ENCODE data around the gene DMC1. TPM values are rescaled to one million over a fixed set of nuclear protein-coding genes. Genes with fewer than 3 reads are reported as not detected.

Gene DMC1
- total and polyA plus RNA-seq, 11 donors = 0.12 to 2.4 (median 0.51) TPM

GRCh38 chr22:38489142-38489541 is 80.8 kb downstream of the DMC1 start:
- DNase-seq (no peak), ATAC-seq (no peak)
- no peak for TF ChIP-seq CTCF (IDR thresholded peaks at IDR 0.05)
- TF ChIP-seq POLR2A (IDR thresholded peaks at IDR 0.05) = no peak
- H3K27me3 ChIP-seq = no peaks in the 10 kb centered on the region
- intact Hi-C loops (cut with DNase I) = no loop called here
- peaks cover 7 to 100% (median 100%) of the 10 kb centered on the region in 9 donors for H3K36me3 ChIP-seq
- WGBS, 4 donors = 90 to 92% (median 92%) methylated on average over 17 of the region's 17 CpGs
- peak overlapping the region in 4 of 12 donors; percentile 6 to 78 (median 43) for H3K27ac ChIP-seq
- H3K4me1 ChIP-seq = peaks cover 4 to 40% (median 20%) of the 10 kb centered on the region in 12 donors
- H3K4me3 ChIP-seq = no peak overlapping the region
- no peaks in the 10 kb centered on the region for H3K9me3 ChIP-seq

- peaks cover 0 to 100% (median 100%) of the 10 kb centered on the region in 9 donors for H3K36me3 ChIP-seq
- no peaks in the 10 kb centered on the region for H3K9me3 ChIP-seq
- H3K27ac ChIP-seq = no peak overlapping the region
- H3K27me3 ChIP-seq = no peaks in the 10 kb centered on the region
- 85 to 87% (median 86%) methylated on average over 6 of the region's 6 CpGs for WGBS, 4 donors
- ATAC-seq (no peak), DNase-seq (no peak)
- no peak overlapping the region for H3K4me3 ChIP-seq
- peaks cover 4 to 40% (median 20%) of the 10 kb centered on the region in 12 donors for H3K4me1 ChIP-seq
- no peak for TF ChIP-seq CTCF (IDR thresholded peaks at IDR 0.05)
- TF ChIP-seq POLR2A (IDR thresholded peaks at IDR 0.05) = no peak
- intact Hi-C loops (cut with DNase I) = no loop called here
Measured at GRCh38 chr22:38487946-38488345, 82.0 kb downstream of the DMC1 start.

- WGBS, 4 donors = 56 to 64% (median 59%) methylated on average over 5 of the region's 5 CpGs
- no peak overlapping the region for H3K27ac ChIP-seq
- DNase-seq (no peak), ATAC-seq (peak in 2 of 4 donors; percentile 37 to 67)
- H3K4me1 ChIP-seq = peaks cover 0 to 28% (median 9%) of the 10 kb centered on the region in 12 donors
- no peak overlapping the region for H3K4me3 ChIP-seq
- peaks cover 0 to 100% (median 100%) of the 10 kb centered on the region in 9 donors for H3K36me3 ChIP-seq
- H3K27me3 ChIP-seq = no peaks in the 10 kb centered on the region
- H3K9me3 ChIP-seq = no peaks in the 10 kb centered on the region
- no peak for TF ChIP-seq CTCF (IDR thresholded peaks at IDR 0.05)
- no peak for TF ChIP-seq POLR2A (IDR thresholded peaks at IDR 0.05)
- intact Hi-C loops (cut with DNase I) = no loop called here
Measured at GRCh38 chr22:38485783-38486182, 84.2 kb downstream of the DMC1 start.

GRCh38 chr22:38484244-38484643 is 85.7 kb downstream of the DMC1 start:
- Histone ChIP-seq H3K4me3 (no peak overlapping the region), H3K27me3 (no peaks in the 10 kb centered on the region), H3K4me1 (peaks cover 0 to 21% (median 4%) of the 10 kb centered on the region in 12 donors), H3K27ac (no peak overlapping the region), H3K9me3 (no peaks in the 10 kb centered on the region), H3K36me3 (peaks cover 0 to 100% (median 100%) of the 10 kb centered on the region in 9 donors)
- intact Hi-C loops (cut with DNase I) = no loop called here
- no peak for DNase-seq
- 62 to 69% (median 64%) methylated on average over 1 of the region's 1 CpG for WGBS, 4 donors
- ATAC-seq = no peak
- TF ChIP-seq CTCF (IDR thresholded peaks at IDR 0.05) (no peak), POLR2A (IDR thresholded peaks at IDR 0.05) (no peak)
